Measurements from ENCODE around the gene EIF4A2. TPM values are rescaled to one million over a fixed set of nuclear protein-coding genes. Genes with fewer than 3 reads are reported as not detected.

Gene EIF4A2
- total RNA-seq, 1 experiment from 2014 or later, result 398 TPM

DNA sequence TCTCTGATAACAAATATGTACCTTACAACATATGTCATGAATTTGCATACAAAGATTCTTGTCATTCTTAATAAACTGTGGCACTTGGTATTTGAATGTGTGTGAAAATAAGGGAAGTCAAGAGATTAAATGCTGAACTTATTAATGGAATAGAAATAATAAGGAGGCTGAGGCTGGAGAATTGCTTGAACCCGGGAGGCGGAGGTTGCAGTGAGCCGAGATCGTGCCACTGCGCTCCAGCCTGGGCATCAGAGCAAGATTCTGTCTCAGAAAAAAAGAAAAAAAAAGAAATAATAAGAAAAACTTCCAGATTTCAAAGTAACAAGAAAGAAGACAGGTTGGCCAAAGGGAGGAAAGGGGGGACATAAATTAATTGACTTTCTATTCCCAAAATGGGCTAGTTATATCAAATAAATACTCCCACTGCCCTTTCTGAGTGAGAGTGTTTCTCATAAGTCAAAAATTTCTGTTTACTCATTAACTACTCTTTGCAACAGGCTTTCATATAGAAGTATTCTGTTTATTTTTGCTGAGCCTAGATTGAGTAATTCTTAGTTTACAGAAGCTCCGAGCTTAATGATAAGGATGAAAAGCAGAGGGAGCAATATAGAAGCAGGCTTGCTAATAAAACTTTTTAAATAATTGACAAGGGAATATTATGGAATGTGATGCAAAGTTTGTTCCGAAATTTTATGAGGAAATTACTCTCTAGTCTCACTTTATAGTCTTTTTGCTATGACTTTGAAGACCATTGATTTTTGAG, 40.6 kb upstream of the EIF4A2 start:
- TF ChIP-seq, protein P1, sequence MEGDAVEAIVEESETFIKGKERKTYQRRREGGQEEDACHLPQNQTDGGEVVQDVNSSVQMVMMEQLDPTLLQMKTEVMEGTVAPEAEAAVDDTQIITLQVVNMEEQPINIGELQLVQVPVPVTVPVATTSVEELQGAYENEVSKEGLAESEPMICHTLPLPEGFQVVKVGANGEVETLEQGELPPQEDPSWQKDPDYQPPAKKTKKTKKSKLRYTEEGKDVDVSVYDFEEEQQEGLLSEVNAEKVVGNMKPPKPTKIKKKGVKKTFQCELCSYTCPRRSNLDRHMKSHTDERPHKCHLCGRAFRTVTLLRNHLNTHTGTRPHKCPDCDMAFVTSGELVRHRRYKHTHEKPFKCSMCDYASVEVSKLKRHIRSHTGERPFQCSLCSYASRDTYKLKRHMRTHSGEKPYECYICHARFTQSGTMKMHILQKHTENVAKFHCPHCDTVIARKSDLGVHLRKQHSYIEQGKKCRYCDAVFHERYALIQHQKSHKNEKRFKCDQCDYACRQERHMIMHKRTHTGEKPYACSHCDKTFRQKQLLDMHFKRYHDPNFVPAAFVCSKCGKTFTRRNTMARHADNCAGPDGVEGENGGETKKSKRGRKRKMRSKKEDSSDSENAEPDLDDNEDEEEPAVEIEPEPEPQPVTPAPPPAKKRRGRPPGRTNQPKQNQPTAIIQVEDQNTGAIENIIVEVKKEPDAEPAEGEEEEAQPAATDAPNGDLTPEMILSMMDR (conservative IDR thresholded peaks at IDR 0.05), result no peak
- Histone ChIP-seq H2AFZ (ENCODE audit: low read length) (no peak overlapping the region), H3K4ac (ENCODE audit: low read depth, low read length) (no peak overlapping the region)

More for the DNA sequence above, 40.6 kb upstream of the EIF4A2 start:
- H3K4me3 Mint-ChIP-seq, result no peak overlapping the region
- no peak for DNase-seq
- Histone ChIP-seq H3K9ac (ENCODE audit: extremely low read depth, insufficient read length, low read length) (no peak overlapping the region), H2BK20ac (ENCODE audit: low read depth, low read length, poor library complexity, severe bottlenecking) (no peak overlapping the region), H3K23me2 (ENCODE audit: insufficient read length, low read depth, low read length, poor library complexity, severe bottlenecking) (no peaks in the 10 kb centered on the region), H2BK120ac (ENCODE audit: low read depth, low read length, poor library complexity, severe bottlenecking) (no peak overlapping the region), H2AK5ac (ENCODE audit: insufficient read length, low read length) (no peak overlapping the region), H3K9me3 (ENCODE audit: control insufficient read depth, low read depth, low read length) (no peaks in the 10 kb centered on the region), H3K23ac (ENCODE audit: insufficient read length, low read depth, low read length) (no peak overlapping the region), H3K27me3 (ENCODE audit: insufficient read depth, low read length) (no peaks in the 10 kb centered on the region), H2BK5ac (ENCODE audit: insufficient read length, low read length) (no peak overlapping the region), H3K14ac (ENCODE audit: insufficient read depth, low read length) (no peak overlapping the region), H3K27ac (ENCODE audit: insufficient read length, low read depth, low read length) (no peak overlapping the region), H4K8ac (replicated peaks; ENCODE audit: insufficient read length, low read depth, low read length) (no peak overlapping the region), H2BK12ac (ENCODE audit: insufficient read length, low read depth, low read length) (no peak overlapping the region), H3K4me1 (ENCODE audit: insufficient read depth, low read length) (peaks cover 8% of the 10 kb centered on the region; the same call in 1 of the 2 replicates), H3K56ac (ENCODE audit: insufficient read length, low read depth, low read length) (no peak overlapping the region), H3T11ph (ENCODE audit: low read length) (no peak overlapping the region), H3K79me2 (ENCODE audit: insufficient read depth, low read length) (no peaks in the 10 kb centered on the region), H4K20me1 (ENCODE audit: control insufficient read depth, insufficient read depth, insufficient read length) (no peaks in the 10 kb centered on the region), H4K91ac (ENCODE audit: insufficient read length, low read depth, low read length) (no peak overlapping the region), H2BK15ac (ENCODE audit: low read depth, low read length) (no peak overlapping the region), H3K18ac (ENCODE audit: insufficient read length, low read depth, low read length) (no peak overlapping the region), H3K4me2 (ENCODE audit: insufficient read depth, insufficient read length, low read length) (no peak overlapping the region), H3K79me1 (ENCODE audit: insufficient read depth, low read depth, low read length, poor library complexity, severe bottlenecking) (no peaks in the 10 kb centered on the region), H4K5ac (ENCODE audit: insufficient read length, low read depth, low read length) (no peak overlapping the region)
- H3K27ac Mint-ChIP-seq, result no peak overlapping the region
- WGBS (ENCODE audit: extremely low coverage, insufficient read length, low lambda C conversion rate), result no CpG with 5 or more reads among the region's 7 CpGs
- H3K9me3 Mint-ChIP-seq, result no peaks in the 10 kb centered on the region
- peaks cover 2% of the 10 kb centered on the region for H3K27me3 Mint-ChIP-seq (ENCODE audit: low read depth)
- H3K36me3 Mint-ChIP-seq (ENCODE audit: insufficient read depth in 1 of 3, low read depth in 3 of 3), result no peaks in the 10 kb centered on the region; a peak in 1 of 7 replicates
- peaks cover 18 to 19% of the 10 kb centered on the region in 2 experiments for H3K4me1 Mint-ChIP-seq

Measured in H9 (cell line).